Endothelial cell (in vitro differentiated cells): Measurements from ENCODE around the gene KATNAL2. TPM values are rescaled to one million over a fixed set of nuclear protein-coding genes. Genes with fewer than 3 reads are reported as not detected.

ENCODE experiments used
- DNase-seq: peaks from one replicate; pipeline ENCODE4 v3.0.0; 2021; ENCODE audit warnings: low spot score
- H3K27ac Mint-ChIP-seq: one replicate; pipeline ENCODE4 v1.8.0; 2021; ENCODE audit warnings: mixed read lengths, inconsistent platforms; ENCODE audit not compliant: unreplicated experiment
- H3K27me3 Mint-ChIP-seq: one replicate; pipeline ENCODE4 v1.8.0; 2021; ENCODE audit warnings: mild to moderate bottlenecking, moderate library complexity, mixed read lengths, inconsistent platforms; ENCODE audit not compliant: unreplicated experiment
- H3K36me3 Mint-ChIP-seq: one replicate; pipeline ENCODE4 v1.8.0; 2021; ENCODE audit warnings: mild to moderate bottlenecking, low read depth, mixed read lengths, inconsistent platforms; ENCODE audit not compliant: unreplicated experiment
- H3K4me1 Mint-ChIP-seq: one replicate; pipeline ENCODE4 v1.8.0; 2021; ENCODE audit warnings: mild to moderate bottlenecking, mixed read lengths, inconsistent platforms; ENCODE audit not compliant: unreplicated experiment
- H3K4me3 Mint-ChIP-seq: one replicate; pipeline ENCODE4 v1.8.0; 2021; ENCODE audit warnings: mild to moderate bottlenecking, mixed read lengths, inconsistent platforms; ENCODE audit not compliant: unreplicated experiment
- H3K9me3 Mint-ChIP-seq: one replicate; pipeline ENCODE4 v1.8.0; 2021; ENCODE audit warnings: mixed read lengths, inconsistent platforms; ENCODE audit not compliant: unreplicated experiment
- CTCF ChIP-seq: fragments of 200-600 bp; sonication (generic); IDR thresholded peaks from one replicate; pipeline ENCODE4 v1.5.0; 2021; ENCODE audit warnings: antibody characterized with exemption; ENCODE audit not compliant: unreplicated experiment
- total RNA-seq: library from RNA; stranded (reverse); fragmentation: NEBNext Ultra II Directional; extraction: Animal tissue kit (Norgen Biotek cat#: 25700); gene quantifications from one replicate; pipeline ENCODE4 v1.2.1, GENCODE V29; 2021; ENCODE audit not compliant: unreplicated experiment

The KATNAL2 gene
- total RNA-seq, 1 donor from 2014 or later: 7.9 TPM

DNA sequence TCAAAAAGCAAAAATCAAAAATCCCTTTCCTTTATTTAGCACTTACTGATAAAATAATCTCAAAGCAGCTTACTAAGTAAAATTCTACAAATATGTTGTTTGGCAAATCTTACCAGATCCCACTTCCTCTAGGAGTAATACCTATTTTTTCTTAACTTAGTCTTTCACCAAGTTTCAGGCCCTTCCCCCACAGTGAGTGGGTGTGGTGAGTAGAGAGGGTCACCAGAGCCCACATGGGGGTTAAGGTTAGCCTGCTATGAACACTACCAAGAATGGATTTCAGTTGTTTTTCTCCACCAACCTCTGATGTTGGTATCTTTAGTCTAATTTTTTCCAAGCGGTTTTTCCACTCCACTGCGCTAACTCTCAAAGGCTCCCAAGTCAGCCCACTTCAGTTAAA is 23.3 kb upstream of the KATNAL2 start:
- TF ChIP-seq CTCF: no peak
- peaks cover 6% of the 10 kb centered on the region for H3K9me3 Mint-ChIP-seq
- H3K27me3 Mint-ChIP-seq: no peaks in the 10 kb centered on the region
- H3K4me1 Mint-ChIP-seq: peaks cover 7% of the 10 kb centered on the region
- H3K4me3 Mint-ChIP-seq: no peak overlapping the region
- DNase-seq: no peak
- H3K36me3 Mint-ChIP-seq: peaks cover 16% of the 10 kb centered on the region
- H3K27ac Mint-ChIP-seq: no peak overlapping the region

DNA sequence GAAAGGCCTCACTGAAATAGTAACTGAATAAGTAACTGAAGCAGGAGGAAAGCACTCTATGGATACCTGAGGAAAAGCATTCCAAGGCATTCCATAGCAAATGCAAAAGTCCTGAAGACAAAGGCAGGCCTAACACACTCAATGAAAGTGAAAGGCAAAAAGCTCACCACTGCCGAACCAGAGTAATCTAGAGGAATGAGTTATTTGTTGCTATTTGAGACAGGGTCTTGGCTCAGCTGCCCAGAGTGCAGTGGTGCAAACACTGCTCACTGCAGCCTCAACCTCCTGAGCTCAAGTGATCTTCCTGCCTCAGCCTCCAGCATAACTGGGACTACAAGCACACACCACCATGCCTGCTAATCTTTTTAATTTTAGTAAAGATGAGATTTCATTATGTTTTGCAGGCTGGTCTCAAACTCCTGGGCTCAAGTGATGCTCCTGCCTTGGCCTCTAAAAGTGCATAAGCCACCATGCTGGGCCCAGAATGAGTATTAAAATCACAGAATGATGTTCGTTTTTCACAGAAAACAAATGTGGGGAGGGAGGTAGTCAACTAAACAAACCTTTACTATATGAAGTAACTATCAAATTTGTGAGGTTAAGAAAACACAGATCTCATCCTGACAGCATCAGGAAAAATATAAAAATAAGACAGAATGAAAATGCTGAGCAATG is 18.0 kb upstream of the KATNAL2 start:
- Mint-ChIP-seq H3K9me3 (no peaks in the 10 kb centered on the region), H3K36me3 (no peaks in the 10 kb centered on the region), H3K27me3 (no peaks in the 10 kb centered on the region), H3K4me1 (peaks cover 2% of the 10 kb centered on the region), H3K4me3 (no peak overlapping the region), H3K27ac (peak overlapping the region; percentile 6)
- DNase-seq: no peak
- TF ChIP-seq CTCF: no peak

DNA sequence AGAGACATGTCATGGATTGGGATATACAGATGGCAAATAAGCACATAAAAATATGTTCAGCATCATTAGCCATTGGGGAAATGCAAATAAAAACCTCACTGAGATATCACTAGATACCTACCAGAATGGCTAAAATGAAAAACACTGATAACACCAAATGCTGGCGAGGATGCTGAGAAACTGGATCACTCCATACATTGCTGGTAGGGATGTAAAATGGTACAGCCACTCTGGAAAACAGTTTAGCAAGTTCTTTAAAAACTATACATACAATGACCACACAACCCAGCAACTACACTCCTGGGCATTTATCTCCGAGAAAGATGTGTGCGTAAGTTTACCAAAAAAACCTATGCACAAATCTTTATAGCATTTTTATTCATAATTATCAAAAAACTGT is 14.0 kb upstream of the KATNAL2 start:
- Mint-ChIP-seq H3K4me1 (no peaks in the 10 kb centered on the region), H3K36me3 (peaks cover 10% of the 10 kb centered on the region), H3K9me3 (no peaks in the 10 kb centered on the region), H3K27me3 (no peaks in the 10 kb centered on the region), H3K4me3 (no peak overlapping the region), H3K27ac (no peak overlapping the region)
- no peak for TF ChIP-seq CTCF
- no peak for DNase-seq

- H3K9me3 Mint-ChIP-seq: no peaks in the 10 kb centered on the region
- no peak overlapping the region for H3K27ac Mint-ChIP-seq
- no peak for DNase-seq
- no peak overlapping the region for H3K4me3 Mint-ChIP-seq
- H3K27me3 Mint-ChIP-seq: no peaks in the 10 kb centered on the region
- H3K36me3 Mint-ChIP-seq: peaks cover 13% of the 10 kb centered on the region
- peaks cover 28% of the 10 kb centered on the region for H3K4me1 Mint-ChIP-seq
- TF ChIP-seq CTCF: no peak
Measured at GRCh38 chr18:46909497-46909896, 7.9 kb upstream of the KATNAL2 start.

DNA sequence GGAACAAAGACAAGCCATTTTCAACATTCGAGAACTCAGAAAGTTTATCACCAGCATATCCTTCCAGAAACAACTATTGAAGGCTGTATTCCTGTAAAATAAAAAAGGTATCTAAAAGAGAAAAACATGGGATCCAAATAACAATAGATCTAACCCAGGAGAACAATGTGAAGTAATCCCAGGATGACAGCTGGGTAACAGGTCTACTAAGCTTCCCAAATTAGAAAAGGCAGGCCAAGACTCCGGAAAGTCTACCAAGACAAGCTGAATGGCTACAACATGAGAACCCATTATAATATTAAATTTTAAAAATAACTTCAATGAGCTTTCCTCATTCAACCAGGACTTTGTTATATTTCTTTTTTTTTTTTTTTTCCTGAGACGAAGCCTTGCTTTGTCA is 6.5 kb upstream of the KATNAL2 start:
- TF ChIP-seq CTCF: no peak
- DNase-seq: no peak
- Mint-ChIP-seq H3K4me1 (peaks cover 39% of the 10 kb centered on the region), H3K27me3 (no peaks in the 10 kb centered on the region), H3K9me3 (no peaks in the 10 kb centered on the region), H3K36me3 (peaks cover 13% of the 10 kb centered on the region), H3K27ac (no peak overlapping the region), H3K4me3 (no peak overlapping the region)
